ENCODE measurements around the gene MEX3D.

- no peak for TF ChIP-seq CTCF (conservative IDR thresholded peaks at IDR 0.05 in 1 of 2, IDR thresholded peaks at IDR 0.05 in 1 of 2; ENCODE audit: extremely low read depth in 1 of 2, insufficient read depth in 1 of 2, low read depth in 1 of 2, low read length in 2 of 2)
- no peak for TF ChIP-seq EZH2 (IDR thresholded peaks at IDR 0.05; ENCODE audit: borderline replicate concordance, low read length)
These were observed 13.2 kb downstream of the MEX3D start for GRCh38 chr19:1554968-1555367.
